Keratinocyte (primary cell): ENCODE results near the gene ACAP2. TPM values are rescaled to one million over a fixed set of nuclear protein-coding genes. Genes with fewer than 3 reads are reported as not detected.

Source experiments
- DNase-seq: peaks from one replicate; pipeline ENCODE4 v3.0.0-alpha.2; 2011; ENCODE audit warnings: low read depth, missing footprints, low spot score
- FAIRE-seq: peaks from 2 replicates; lab custom pipeline; 2011; peaks lifted over from hg19 to GRCh38; lab: Jason Lieb, UNC
- H2AFZ ChIP-seq: 2 replicates; pipeline ENCODE4 v1.6.0; 2012; ENCODE audit warnings: low read length, control low read depth, inconsistent platforms; ENCODE audit not compliant: control insufficient read depth
- H3K27ac ChIP-seq: 2 replicates; pipeline ENCODE4 v1.5.1; 2011; ENCODE audit warnings: low read length; ENCODE audit not compliant: control insufficient read depth, insufficient read depth
- H3K27me3 ChIP-seq: 3 replicates; pipeline ENCODE4 v1.6.0; 2011; ENCODE audit warnings: low read length; ENCODE audit not compliant: control insufficient read depth, insufficient read depth; ENCODE audit errors: extremely low read depth
- H3K36me3 ChIP-seq, 2 experiments: 2 replicates in 1 of 2; 3 replicates in 1 of 2; pipeline ENCODE4 v1.5.1; 2011; ENCODE audit warnings: low read length in 2 of 2, mild to moderate bottlenecking in 1 of 2; ENCODE audit not compliant: control insufficient read depth in 2 of 2, insufficient read depth in 2 of 2; ENCODE audit errors: extremely low read depth in 1 of 2
- H3K4me1 ChIP-seq: 3 replicates; pipeline ENCODE4 v1.5.1; 2011; ENCODE audit warnings: low read length; ENCODE audit not compliant: control insufficient read depth, insufficient read depth; ENCODE audit errors: extremely low read depth
- H3K4me2 ChIP-seq: 3 replicates; pipeline ENCODE4 v1.6.0; 2011; ENCODE audit warnings: low read depth, low read length; ENCODE audit not compliant: control insufficient read depth, insufficient read depth; ENCODE audit errors: extremely low read depth
- H3K4me3 ChIP-seq, 3 experiments: fragments of 200-600 bp in 1 of 3; sonication (generic) in 1 of 3; 2 replicates in 2 of 3; 3 replicates in 1 of 3; pipeline ENCODE4 v1.5.1; 2011 to 2016; ENCODE audit warnings: low read length in 3 of 3, mild to moderate bottlenecking in 3 of 3, control low read depth in 2 of 3, inconsistent platforms in 1 of 3, low read depth in 1 of 3, mixed read lengths in 1 of 3, mixed run types in 1 of 3, moderate library complexity in 1 of 3; ENCODE audit not compliant: control insufficient read depth in 2 of 3, insufficient read depth in 2 of 3; ENCODE audit errors: extremely low read depth in 1 of 3
- H3K79me2 ChIP-seq: 2 replicates; pipeline ENCODE4 v1.6.0; 2012; ENCODE audit warnings: low read length; ENCODE audit not compliant: control insufficient read depth, insufficient read depth
- H3K9ac ChIP-seq: 3 replicates; pipeline ENCODE4 v1.6.0; 2011; ENCODE audit warnings: low read length; ENCODE audit not compliant: control insufficient read depth, insufficient read depth; ENCODE audit errors: extremely low read depth
- H3K9me1 ChIP-seq: 3 replicates; pipeline ENCODE4 v1.6.0; 2011; ENCODE audit warnings: low read length; ENCODE audit not compliant: control insufficient read depth, insufficient read depth; ENCODE audit errors: extremely low read depth
- H3K9me3 ChIP-seq: 2 replicates; pipeline ENCODE4 v1.5.1; 2012; ENCODE audit warnings: low read depth, low read length; ENCODE audit not compliant: control insufficient read depth
- H4K20me1 ChIP-seq: 3 replicates; pipeline ENCODE4 v1.6.0; 2011; ENCODE audit warnings: low read length; ENCODE audit not compliant: control insufficient read depth, insufficient read depth; ENCODE audit errors: extremely low read depth
- EZH2 ChIP-seq: IDR thresholded peaks from one replicate; pipeline ENCODE4 v1.6.1; 2012; ENCODE audit warnings: inconsistent platforms, mild to moderate bottlenecking, low read length, moderate library complexity
- dilution Hi-C: fragments of 300-500 bp; cut with MboI; formaldehyde crosslinking; loops from one replicate; pipeline ENCODE4 v1.7.0; 2020; ENCODE audit warnings: low sequenced_read_pairs; ENCODE audit not compliant: extremely low pct_ligation_motif_present
- polyA plus RNA-seq, 5 experiments: library from polyadenylated mRNA; depleted of rRNA in 3 of 5; stranded (reverse) in 3 of 5; stranded (forward) in 1 of 5; unstranded in 1 of 5; fragments of >200 nt; gene quantifications; 1 replicate in 1 of 5; 2 replicates in 3 of 5; 3 replicates in 1 of 5; pipeline versions ENCODE4 v1.2.1 to v1.2.3, GENCODE V29; 2011 to 2012; ENCODE audit warnings: missing spikeins in 2 of 5, low read depth in 1 of 5, low replicate concordance in 1 of 5
- TF ChIP-seq, protein P1 (sequence below), 3 experiments: IDR thresholded peaks in 1 of 3; conservative IDR thresholded peaks in 1 of 3; optimal IDR thresholded peaks in 1 of 3; 2 replicates in 2 of 3; 3 replicates in 1 of 3; pipeline versions ENCODE3 to v1.5.1; 2011; ENCODE audit warnings: low read length in 3 of 3, mild to moderate bottlenecking in 3 of 3, moderate library complexity in 2 of 3, control low read depth in 1 of 3, inconsistent platforms in 1 of 3; ENCODE audit not compliant: insufficient read depth in 2 of 3; ENCODE audit errors: extremely low read depth in 1 of 3

ACAP2 gene
- polyA plus RNA-seq, 1 donor (not counting 4 experiments of a cell fraction or from before 2014, with no cell fraction given): 23.5 TPM

DNA sequence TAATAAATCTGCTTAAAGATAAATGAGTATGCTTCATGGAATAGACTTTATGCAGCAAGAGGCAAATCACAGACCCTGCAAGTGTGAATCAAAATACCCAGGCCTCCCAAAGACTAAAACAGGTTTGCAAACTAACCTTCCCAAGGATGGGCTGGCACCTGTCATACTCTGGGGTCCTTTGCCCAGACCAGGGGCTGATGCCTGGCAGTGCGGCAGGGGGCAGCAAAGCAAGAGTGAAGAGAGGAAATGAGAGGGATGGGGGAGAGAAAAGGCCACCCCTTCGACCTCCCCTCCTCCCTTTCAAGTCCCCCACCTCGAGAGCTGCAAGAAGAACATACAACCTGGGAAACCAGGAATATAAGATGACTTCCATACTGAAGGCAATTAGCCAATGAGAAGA is 203.7 kb downstream of the ACAP2 start:
- Histone ChIP-seq H3K9me3 (no peaks in the 10 kb centered on the region), H2AFZ (no peak overlapping the region), H3K36me3 (no peaks in the 10 kb centered on the region), H4K20me1 (no peaks in the 10 kb centered on the region), H3K4me3 (no peak overlapping the region), H3K27me3 (no peaks in the 10 kb centered on the region), H3K4me2 (no peak overlapping the region), H3K9me1 (no peaks in the 10 kb centered on the region), H3K4me1 (peaks cover 5% of the 10 kb centered on the region), H3K79me2 (no peaks in the 10 kb centered on the region), H3K9ac (no peak overlapping the region), H3K27ac (no peak overlapping the region)
- TF ChIP-seq, protein P1, sequence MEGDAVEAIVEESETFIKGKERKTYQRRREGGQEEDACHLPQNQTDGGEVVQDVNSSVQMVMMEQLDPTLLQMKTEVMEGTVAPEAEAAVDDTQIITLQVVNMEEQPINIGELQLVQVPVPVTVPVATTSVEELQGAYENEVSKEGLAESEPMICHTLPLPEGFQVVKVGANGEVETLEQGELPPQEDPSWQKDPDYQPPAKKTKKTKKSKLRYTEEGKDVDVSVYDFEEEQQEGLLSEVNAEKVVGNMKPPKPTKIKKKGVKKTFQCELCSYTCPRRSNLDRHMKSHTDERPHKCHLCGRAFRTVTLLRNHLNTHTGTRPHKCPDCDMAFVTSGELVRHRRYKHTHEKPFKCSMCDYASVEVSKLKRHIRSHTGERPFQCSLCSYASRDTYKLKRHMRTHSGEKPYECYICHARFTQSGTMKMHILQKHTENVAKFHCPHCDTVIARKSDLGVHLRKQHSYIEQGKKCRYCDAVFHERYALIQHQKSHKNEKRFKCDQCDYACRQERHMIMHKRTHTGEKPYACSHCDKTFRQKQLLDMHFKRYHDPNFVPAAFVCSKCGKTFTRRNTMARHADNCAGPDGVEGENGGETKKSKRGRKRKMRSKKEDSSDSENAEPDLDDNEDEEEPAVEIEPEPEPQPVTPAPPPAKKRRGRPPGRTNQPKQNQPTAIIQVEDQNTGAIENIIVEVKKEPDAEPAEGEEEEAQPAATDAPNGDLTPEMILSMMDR (optimal IDR thresholded peaks at IDR 0.05 in 1 of 3, IDR thresholded peaks at IDR 0.05 in 1 of 3, conservative IDR thresholded peaks at IDR 0.05 in 1 of 3; ENCODE audit: extremely low read depth in 1 of 3, insufficient read depth in 2 of 3, low read length in 3 of 3): no peak
- TF ChIP-seq EZH2: no peak
- no peak for DNase-seq
- dilution Hi-C loops: no loop called here
- FAIRE-seq: no peak

DNA sequence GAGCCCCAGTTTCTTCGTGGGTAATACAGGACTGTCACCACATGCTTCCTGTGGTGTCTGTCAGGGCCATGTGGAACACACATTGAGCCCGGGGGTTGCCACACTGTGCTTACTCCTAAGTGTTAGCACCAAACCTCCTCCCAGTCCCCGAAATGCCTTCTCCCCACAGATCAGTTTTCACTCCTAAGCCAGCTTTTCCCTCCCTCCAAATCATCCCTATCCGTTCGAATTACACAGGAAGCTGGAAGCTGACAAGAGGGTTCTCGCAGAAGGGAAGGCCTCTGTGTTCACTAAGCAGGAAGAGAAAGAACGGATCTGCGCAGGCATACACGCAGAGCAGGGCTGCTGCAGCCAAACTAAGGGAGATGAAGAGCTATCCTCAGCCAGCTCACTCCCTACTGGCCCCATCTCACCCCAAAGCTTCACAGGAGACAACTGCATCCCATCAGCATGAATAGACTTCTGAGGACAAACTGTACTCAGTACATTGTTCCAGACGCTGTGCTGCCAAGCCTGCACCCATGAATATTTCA is 204.2 kb downstream of the ACAP2 start:
- Histone ChIP-seq H3K9ac (no peak overlapping the region), H3K9me1 (no peaks in the 10 kb centered on the region), H3K36me3 (no peaks in the 10 kb centered on the region), H3K9me3 (no peaks in the 10 kb centered on the region), H3K79me2 (no peaks in the 10 kb centered on the region), H3K4me1 (peaks cover 5% of the 10 kb centered on the region), H3K4me2 (no peak overlapping the region), H3K4me3 (no peak overlapping the region), H2AFZ (no peak overlapping the region), H3K27me3 (no peaks in the 10 kb centered on the region), H3K27ac (no peak overlapping the region), H4K20me1 (no peaks in the 10 kb centered on the region)
- DNase-seq (no peak), FAIRE-seq (no peak)
- dilution Hi-C loops: no loop called here
- TF ChIP-seq EZH2: no peak
- TF ChIP-seq, protein P1 (optimal IDR thresholded peaks at IDR 0.05 in 1 of 3, IDR thresholded peaks at IDR 0.05 in 1 of 3, conservative IDR thresholded peaks at IDR 0.05 in 1 of 3; ENCODE audit: extremely low read depth in 1 of 3, insufficient read depth in 2 of 3, low read length in 3 of 3): no peak
